ENCODE measurements around the gene ZNF488. TPM values are rescaled to one million over a fixed set of nuclear protein-coding genes. Genes with fewer than 3 reads are reported as not detected.

Gene ZNF488
- total RNA-seq, 1 experiment from 2014 or later: 11.8 TPM

- ATAC-seq (peak; percentile 79), DNase-seq (ENCODE audit: low read depth, low spot score) (no peak)
- BruUV-seq (replicated peaks): no TSS peak
- no peaks in the 10 kb centered on the region for H3K9me3 ChIP-seq (ENCODE audit: control insufficient read depth, insufficient read depth, low read depth, low read length)
- TF ChIP-seq POLR2AphosphoS5 (IDR thresholded peaks at IDR 0.05; ENCODE audit: low read depth, low read length) (no peak), CTCF (IDR thresholded peaks at IDR 0.05) (no peak), REST (IDR thresholded peaks at IDR 0.05; ENCODE audit: insufficient read depth in 1 of 2, low read depth in 2 of 2, low read length in 1 of 2) (no peak), SIN3A (IDR thresholded peaks at IDR 0.05; ENCODE audit: borderline replicate concordance, insufficient read depth, low read depth, low read length) (no peak), TCF7L2 (IDR thresholded peaks at IDR 0.05; ENCODE audit: low read depth, low read length) (no peak)
- intact Hi-C loops (cut with micrococcal nuclease; ENCODE audit: unreplicated experiment) (no loop called here), in situ Hi-C loops (cut with HindIII; ENCODE audit: low pct_unique_long_range_greater_than_20kb, low sequenced_read_pairs) (no loop called here)
- CTCF ChIA-PET: interaction anchor here (0.7 to 1.0 kb wide), 3 partner anchors 17 to 116 kb away, joined by 3 to 6 read pairs (median 3); no protein-coding TSS in a partner anchor
- POLR2A ChIA-PET: no interaction called here
- H3K4me3 ChIP-seq (ENCODE audit: low read depth in 2 of 2, low read length in 2 of 2): no peak overlapping the region
- H3K4me1 ChIP-seq (ENCODE audit: control insufficient read depth, insufficient read depth, low read length): peaks cover 65% of the 10 kb centered on the region
- H3K27me3 ChIP-seq (ENCODE audit: control insufficient read depth, insufficient read depth, low read length): no peaks in the 10 kb centered on the region
- H3K27ac ChIP-seq (ENCODE audit: low read length): peak overlapping the region; percentile 75
- H3K36me3 ChIP-seq (ENCODE audit: control insufficient read depth, insufficient read depth, low read length): no peaks in the 10 kb centered on the region
These were observed 18.7 kb upstream of the ZNF488 start for GRCh38 chr10:47402641-47403301.

GRCh38 chr10:47401874-47402640 is 18.0 kb upstream of the ZNF488 start:
- Histone ChIP-seq H3K36me3 (ENCODE audit: control insufficient read depth, insufficient read depth, low read length) (no peaks in the 10 kb centered on the region), H3K9me3 (ENCODE audit: control insufficient read depth, insufficient read depth, low read depth, low read length) (no peaks in the 10 kb centered on the region), H3K4me3 (ENCODE audit: low read depth in 2 of 2, low read length in 2 of 2) (no peak overlapping the region), H3K27ac (ENCODE audit: low read length) (peak overlapping the region; percentile 75), H3K4me1 (ENCODE audit: control insufficient read depth, insufficient read depth, low read length) (peaks cover 61% of the 10 kb centered on the region), H3K27me3 (ENCODE audit: control insufficient read depth, insufficient read depth, low read length) (no peaks in the 10 kb centered on the region)
- ChIA-PET CTCF (interaction anchor here (0.7 kb wide), 1 partner anchor 115 kb away, joined by 6 read pairs; no protein-coding TSS in a partner anchor), POLR2A (interaction anchor here (0.6 kb wide), 1 partner anchor 23 kb away, joined by 3 read pairs; no protein-coding TSS in a partner anchor)
- intact Hi-C loops (cut with micrococcal nuclease; ENCODE audit: unreplicated experiment) (no loop called here), in situ Hi-C loops (cut with HindIII; ENCODE audit: low pct_unique_long_range_greater_than_20kb, low sequenced_read_pairs) (no loop called here)
- BruUV-seq (replicated peaks): no TSS peak
- TF ChIP-seq POLR2AphosphoS5 (IDR thresholded peaks at IDR 0.05; ENCODE audit: low read depth, low read length) (no peak), TCF7L2 (IDR thresholded peaks at IDR 0.05; ENCODE audit: low read depth, low read length) (no peak), REST (IDR thresholded peaks at IDR 0.05; ENCODE audit: insufficient read depth in 1 of 2, low read depth in 2 of 2, low read length in 1 of 2) (no peak), SIN3A (IDR thresholded peaks at IDR 0.05; ENCODE audit: borderline replicate concordance, insufficient read depth, low read depth, low read length) (no peak), CTCF (IDR thresholded peaks at IDR 0.05) (no peak)
- ATAC-seq: no peak
- DNase-seq (ENCODE audit: low read depth, low spot score): no peak
